B cell (primary cell): ENCODE results near the gene CHIT1. TPM values are rescaled to one million over a fixed set of nuclear protein-coding genes. Genes with fewer than 3 reads are reported as not detected.

Experiments used
- ATAC-seq: fragments of 200-7000 bp; cut with Tn5 transposase; one replicate; pipeline ENCODE4 v1.10.0; 2021; ENCODE audit warnings: low read depth, mild to moderate bottlenecking, moderate number of reproducible peaks, moderate library complexity
- CTCF ChIA-PET: fragments of 350-600 bp; sonication (Branson Sonifier 250); formaldehyde crosslinking; loops from one replicate; lab custom pipeline; 2021; ENCODE audit warnings: antibody characterized with exemption, inconsistent platforms; lab: Charles Lee
- POLR2A ChIA-PET: fragments of 350-600 bp; sonication (Branson Sonifier 250); formaldehyde crosslinking; loops from one replicate; lab custom pipeline; 2021; ENCODE audit warnings: antibody characterized with exemption; lab: Charles Lee
- DNase-seq: peaks from one replicate; pipeline ENCODE4 v3.0.0; 2013
- H2AFZ ChIP-seq: 2 replicates; pipeline ENCODE4 v1.6.1; 2012; ENCODE audit warnings: mild to moderate bottlenecking, low read depth, low read length; ENCODE audit not compliant: insufficient read depth, poor library complexity, severe bottlenecking
- H3K27ac ChIP-seq, 2 donors: 1 replicate in 1 of 2; 2 replicates in 1 of 2; pipeline ENCODE4 v1.5.1; 2012 to 2013; ENCODE audit warnings: low read length in 2 of 2, mild to moderate bottlenecking in 2 of 2, moderate library complexity in 1 of 2
- H3K27me3 ChIP-seq, 4 experiments: fragments of 200-600 bp in 1 of 4; sonication (generic) in 1 of 4; replicated peaks in 1 of 4; 1 replicate in 2 of 4; 2 replicates in 2 of 4; pipeline versions ENCODE4 v1.6.1 to v1.7.0; 2013 to 2016; ENCODE audit warnings: low read length in 3 of 4, mild to moderate bottlenecking in 2 of 4, mixed read lengths in 1 of 4, moderate library complexity in 1 of 4; ENCODE audit not compliant: insufficient read depth in 4 of 4, control insufficient read depth in 3 of 4; ENCODE audit errors: control extremely low read depth in 1 of 4
- H3K36me3 ChIP-seq, 2 experiments: replicated peaks in 1 of 2; 1 replicate in 1 of 2; 2 replicates in 1 of 2; pipeline versions ENCODE4 v1.6.1 to v1.7.1; 2013; ENCODE audit warnings: low read length in 1 of 2; ENCODE audit not compliant: insufficient read depth in 2 of 2, control insufficient read depth in 1 of 2; ENCODE audit errors: control extremely low read depth in 1 of 2, extremely low read depth in 1 of 2
- H3K4me1 ChIP-seq, 2 donors: fragments of 200-600 bp in 1 of 2; sonication (generic) in 1 of 2; 1 replicate in 1 of 2; 2 replicates in 1 of 2; pipeline versions ENCODE4 v1.5.1 to v1.6.1; 2013 to 2017; ENCODE audit warnings: low read length in 2 of 2; ENCODE audit not compliant: control insufficient read depth in 2 of 2, insufficient read depth in 2 of 2
- H3K4me2 ChIP-seq: replicated peaks from 2 replicates; pipeline ENCODE3; 2012; ENCODE audit warnings: mild to moderate bottlenecking, low read depth, low read length; ENCODE audit not compliant: poor library complexity, severe bottlenecking
- H3K4me3 ChIP-seq, 5 experiments: fragments of 200-600 bp in 1 of 5; sonication (generic) in 1 of 5; 1 replicate in 3 of 5; 2 replicates in 2 of 5; pipeline versions ENCODE4 v1.5.1 to v1.7.0; 2011 to 2016; ENCODE audit warnings: low read length in 4 of 5, mild to moderate bottlenecking in 4 of 5, low read depth in 2 of 5, control low read depth in 1 of 5, moderate library complexity in 1 of 5; ENCODE audit not compliant: insufficient read depth in 1 of 5; ENCODE audit errors: control extremely low read depth in 1 of 5, extremely low read depth in 1 of 5
- H3K79me2 ChIP-seq: fragments of 200-600 bp; sonication (generic); one replicate; pipeline ENCODE4 v1.6.0; 2016; ENCODE audit warnings: low read length; ENCODE audit not compliant: control insufficient read depth, insufficient read depth
- H3K9ac ChIP-seq: fragments of 200-600 bp; sonication (generic); 2 replicates; pipeline ENCODE4 v1.6.1; 2017; ENCODE audit warnings: mild to moderate bottlenecking, low read length, moderate library complexity
- H3K9me3 ChIP-seq, 3 donors: one replicate each; pipeline versions ENCODE4 v1.6.1 to v1.7.1; 2013; ENCODE audit warnings: low read length in 2 of 3; ENCODE audit not compliant: control insufficient read depth in 2 of 3, insufficient read depth in 1 of 3; ENCODE audit errors: control extremely low read depth in 1 of 3
- H4K20me1 ChIP-seq: 2 replicates; pipeline ENCODE4 v1.6.0; 2012; ENCODE audit warnings: mild to moderate bottlenecking, low read length; ENCODE audit not compliant: insufficient read depth, control insufficient read depth, poor library complexity, severe bottlenecking
- H3K27ac Mint-ChIP-seq: one replicate; pipeline ENCODE4 v1.8.0; 2021; ENCODE audit warnings: mixed read lengths
- H3K27me3 Mint-ChIP-seq: one replicate; pipeline ENCODE4 v1.8.0; 2021; ENCODE audit warnings: mixed read lengths
- H3K4me1 Mint-ChIP-seq: one replicate; pipeline ENCODE4 v1.8.0; 2021; ENCODE audit warnings: mixed read lengths
- H3K4me3 Mint-ChIP-seq: one replicate; pipeline ENCODE4 v1.8.0; 2021; ENCODE audit warnings: mixed read lengths
- H3K9me3 Mint-ChIP-seq: one replicate; pipeline ENCODE4 v1.8.0; 2022; ENCODE audit warnings: mixed read lengths; ENCODE audit not compliant: insufficient read depth
- CTCF ChIP-seq: fragments of 200-600 bp; IDR thresholded peaks from one replicate; pipeline ENCODE4 v1.8.0; 2022; ENCODE audit warnings: antibody characterized with exemption, mild to moderate bottlenecking
- EZH2 ChIP-seq: IDR thresholded peaks from 2 replicates; pipeline ENCODE4 v1.6.1; 2012; ENCODE audit warnings: borderline replicate concordance, low read depth, mild to moderate bottlenecking, moderate library complexity, low read length; ENCODE audit not compliant: insufficient read depth, poor library complexity, severe bottlenecking
- WGBS: methylation state at CpG from one replicate; pipeline ENCODE4 v1.1.5; 2013; ENCODE audit warnings: missing lambda C conversion rate; ENCODE audit not compliant: insufficient coverage; 5-methylcytosine and 5-hydroxymethylcytosine counted together
- intact Hi-C: fragments of 100-400 bp; cut with micrococcal nuclease; formaldehyde crosslinking; loops from one replicate; pipeline ENCODE4 v1.10.0; 2022
- polyA plus RNA-seq: library from polyadenylated mRNA; depleted of rRNA; stranded (reverse); fragments of >200 nt; gene quantifications from 2 replicates; pipeline ENCODE4 v1.2.3, GENCODE V29; 2012
- total RNA-seq, 2 donors: library from RNA; stranded (reverse); fragments of 120-200 nt in 1 of 2; gene quantifications; 1 replicate in 1 of 2; 2 replicates in 1 of 2; pipeline versions ENCODE4 v1.2.3 to v1.2.4, GENCODE V29; 2013 to 2022

Gene CHIT1
- total and polyA plus RNA-seq, 2 donors (not counting 1 experiment from before 2014, with no cell fraction given) = 2.0 to 8.2 TPM

- H3K79me2 ChIP-seq = no peaks in the 10 kb centered on the region
- peaks cover 10% of the 10 kb centered on the region for H3K27me3 Mint-ChIP-seq
- no peaks in the 10 kb centered on the region for H3K9me3 ChIP-seq
- no peak overlapping the region for H3K27ac ChIP-seq
- H3K27ac Mint-ChIP-seq = no peak overlapping the region
- intact Hi-C loops = no loop called here
- ATAC-seq (no peak), DNase-seq (no peak)
- H3K36me3 ChIP-seq = no peaks in the 10 kb centered on the region
- no peak overlapping the region for H2AFZ ChIP-seq
- CTCF ChIA-PET = no interaction called here
- no peak overlapping the region for H3K4me3 Mint-ChIP-seq
- no peak overlapping the region for H3K4me3 ChIP-seq
- peaks cover 0 to 5% (median 0%) of the 10 kb centered on the region in 4 experiments for H3K27me3 ChIP-seq
- H3K4me1 ChIP-seq = no peaks in the 10 kb centered on the region
- POLR2A ChIA-PET = no interaction called here
- WGBS = 100% methylated on average over 1 of the region's 7 CpGs
- no peak for TF ChIP-seq EZH2
- no peak for TF ChIP-seq CTCF
- no peaks in the 10 kb centered on the region for H3K9me3 Mint-ChIP-seq
- no peak overlapping the region for H3K4me2 ChIP-seq
- H3K9ac ChIP-seq = no peak overlapping the region
- H4K20me1 ChIP-seq = no peaks in the 10 kb centered on the region
- no peaks in the 10 kb centered on the region for H3K4me1 Mint-ChIP-seq
These were observed 47.0 kb downstream of the CHIT1 start for GRCh38 chr1:203182387-203182953.

GRCh38 chr1:203181586-203182386, 47.7 kb downstream of the CHIT1 start:
- Histone ChIP-seq H3K36me3 (no peaks in the 10 kb centered on the region), H3K27me3 (peaks cover 0 to 5% (median 0%) of the 10 kb centered on the region in 4 experiments), H3K4me2 (no peak overlapping the region), H3K4me3 (no peak overlapping the region), H2AFZ (no peak overlapping the region), H3K9ac (no peak overlapping the region), H3K4me1 (no peaks in the 10 kb centered on the region), H3K9me3 (no peaks in the 10 kb centered on the region), H3K79me2 (no peaks in the 10 kb centered on the region), H4K20me1 (no peaks in the 10 kb centered on the region), H3K27ac (no peak overlapping the region)
- TF ChIP-seq CTCF (no peak), EZH2 (no peak)
- ChIA-PET CTCF (no interaction called here), POLR2A (no interaction called here)
- H3K4me1 Mint-ChIP-seq = no peaks in the 10 kb centered on the region
- WGBS = 62% methylated on average over 6 of the region's 10 CpGs
- H3K27ac Mint-ChIP-seq = no peak overlapping the region
- no peak for DNase-seq
- no peaks in the 10 kb centered on the region for H3K9me3 Mint-ChIP-seq
- peaks cover 10% of the 10 kb centered on the region for H3K27me3 Mint-ChIP-seq
- H3K4me3 Mint-ChIP-seq = no peak overlapping the region
- no peak for ATAC-seq
- intact Hi-C loops = no loop called here
